ENCODE data around the gene SLC12A7.

Gene SLC12A7

DNA sequence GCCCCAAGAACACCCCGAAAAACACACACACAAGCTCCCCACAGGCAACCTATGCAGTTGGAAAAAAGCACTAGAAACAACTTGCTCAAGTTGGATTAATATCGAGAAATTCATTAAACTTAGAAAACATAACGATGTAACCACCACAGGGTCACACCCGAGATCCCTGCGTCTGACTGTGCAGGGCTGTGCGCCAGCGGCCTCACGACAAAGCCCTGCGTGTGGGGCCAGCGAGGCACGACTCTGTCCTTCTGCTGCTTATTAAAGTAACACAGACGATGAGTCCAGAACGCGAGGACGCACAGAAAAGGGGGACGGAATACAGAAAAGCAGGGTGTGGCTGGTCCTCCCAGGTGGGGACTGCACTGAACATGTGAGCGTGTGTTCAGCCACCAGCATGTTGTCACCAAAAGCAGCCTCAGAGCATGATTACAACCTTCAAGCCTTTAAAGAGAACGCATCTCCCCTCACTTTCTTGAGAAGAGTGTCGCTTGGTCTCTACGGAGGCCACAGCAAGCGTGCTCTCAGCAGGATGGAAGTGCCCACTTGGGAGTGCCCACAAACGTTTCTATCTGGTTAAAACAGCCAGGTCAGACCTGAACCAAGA is 14.4 kb downstream of the SLC12A7 start:
- no peak for TF ChIP-seq ZNF274 (IDR thresholded peaks at IDR 0.05; ENCODE audit: low read depth, low read length)
- no peak for TF ChIP-seq YY1 (IDR thresholded peaks at IDR 0.05; ENCODE audit: insufficient read depth, insufficient read length)
- TF ChIP-seq SUZ12 (IDR thresholded peaks at IDR 0.05; ENCODE audit: extremely low read depth, insufficient read depth, insufficient read length) = no peak
- Histone ChIP-seq H3K4me3 (ENCODE audit: insufficient read length, low read depth) (no peak overlapping the region), H3K36me3 (ENCODE audit: insufficient read depth, insufficient read length, low read length) (peaks cover 25% of the 10 kb centered on the region), H3K9ac (ENCODE audit: insufficient read length, low read depth) (peak overlapping the region; percentile 3), H3K4me1 (ENCODE audit: insufficient read depth, insufficient read length) (peaks cover 24% of the 10 kb centered on the region), H3K9me3 (ENCODE audit: insufficient read depth, low read length) (no peaks in the 10 kb centered on the region), H3K27me3 (ENCODE audit: insufficient read depth, insufficient read length) (no peaks in the 10 kb centered on the region)
- DNase-seq (ENCODE audit: low read depth, low spot score) = no peak

- H3K9me3 ChIP-seq (ENCODE audit: insufficient read depth, low read length) = no peaks in the 10 kb centered on the region
- no peak overlapping the region for H3K4me3 ChIP-seq (ENCODE audit: insufficient read length, low read depth)
- no peak overlapping the region for H3K9ac ChIP-seq (ENCODE audit: insufficient read length, low read depth)
- TF ChIP-seq ZNF274 (IDR thresholded peaks at IDR 0.05; ENCODE audit: low read depth, low read length) = no peak
- no peaks in the 10 kb centered on the region for H3K27me3 ChIP-seq (ENCODE audit: insufficient read depth, insufficient read length)
- H3K4me1 ChIP-seq (ENCODE audit: insufficient read depth, insufficient read length) = peaks cover 19% of the 10 kb centered on the region
- H3K36me3 ChIP-seq (ENCODE audit: insufficient read depth, insufficient read length, low read length) = peaks cover 27% of the 10 kb centered on the region
- no peak for DNase-seq (ENCODE audit: low read depth, low spot score)
Observed at GRCh38 chr5:1096838-1097237, 15.0 kb downstream of the SLC12A7 start.

GRCh38 chr5:1095990-1096363 is 15.9 kb downstream of the SLC12A7 start:
- H3K9ac ChIP-seq (ENCODE audit: insufficient read length, low read depth) = no peak overlapping the region
- TF ChIP-seq ZNF274 (IDR thresholded peaks at IDR 0.05; ENCODE audit: low read depth, low read length) (no peak), YY1 (IDR thresholded peaks at IDR 0.05; ENCODE audit: insufficient read depth, insufficient read length) (no peak), SUZ12 (IDR thresholded peaks at IDR 0.05; ENCODE audit: extremely low read depth, insufficient read depth, insufficient read length) (no peak)
- no peaks in the 10 kb centered on the region for H3K27me3 ChIP-seq (ENCODE audit: insufficient read depth, insufficient read length)
- H3K9me3 ChIP-seq (ENCODE audit: insufficient read depth, low read length) = no peaks in the 10 kb centered on the region
- peaks cover 12% of the 10 kb centered on the region for H3K4me1 ChIP-seq (ENCODE audit: insufficient read depth, insufficient read length)
- no peak overlapping the region for H3K4me3 ChIP-seq (ENCODE audit: insufficient read length, low read depth)
- H3K36me3 ChIP-seq (ENCODE audit: insufficient read depth, insufficient read length, low read length) = peaks cover 35% of the 10 kb centered on the region
- DNase-seq (ENCODE audit: low read depth, low spot score) = no peak

DNA sequence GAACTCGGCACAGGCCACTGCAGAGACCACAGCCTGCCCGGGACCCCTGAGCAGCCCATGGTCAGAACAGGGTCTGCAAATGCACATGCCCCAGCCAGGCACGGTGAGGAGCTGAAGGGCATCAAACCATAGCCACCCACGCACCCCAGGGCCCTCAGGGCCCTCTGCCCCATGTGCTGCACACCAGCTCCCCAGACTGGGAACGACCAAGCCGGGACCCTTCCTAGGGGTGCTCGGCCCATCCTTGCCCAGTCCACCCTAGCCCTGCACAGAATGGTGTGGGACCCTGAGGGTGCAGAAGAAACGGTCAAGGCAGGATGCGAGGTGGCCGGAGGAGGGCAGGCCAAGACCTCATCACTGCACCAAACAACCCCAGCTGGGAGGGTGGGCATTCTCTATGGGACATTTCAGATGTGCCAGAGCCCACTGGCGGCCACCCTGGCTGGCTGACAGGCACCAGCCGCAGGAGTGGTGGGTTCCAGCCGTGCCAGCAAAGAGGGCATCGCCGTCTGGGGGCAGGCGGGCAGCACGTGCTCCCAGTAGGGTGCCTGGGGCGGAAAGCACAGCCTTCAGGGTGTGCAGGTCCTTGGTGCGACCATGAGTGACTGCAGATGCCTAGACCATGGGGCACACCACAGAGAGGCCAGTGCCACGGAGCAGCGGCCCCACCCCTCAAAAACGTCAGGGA is 16.4 kb downstream of the SLC12A7 start:
- Histone ChIP-seq H3K9me3 (ENCODE audit: insufficient read depth, low read length) (no peaks in the 10 kb centered on the region), H3K9ac (ENCODE audit: insufficient read length, low read depth) (no peak overlapping the region), H3K4me1 (ENCODE audit: insufficient read depth, insufficient read length) (peaks cover 8% of the 10 kb centered on the region), H3K27me3 (ENCODE audit: insufficient read depth, insufficient read length) (no peaks in the 10 kb centered on the region), H3K36me3 (ENCODE audit: insufficient read depth, insufficient read length, low read length) (peaks cover 41% of the 10 kb centered on the region), H3K4me3 (ENCODE audit: insufficient read length, low read depth) (no peak overlapping the region)
- no peak for DNase-seq (ENCODE audit: low read depth, low spot score)
- no peak for TF ChIP-seq ZNF274 (IDR thresholded peaks at IDR 0.05; ENCODE audit: low read depth, low read length)

GRCh38 chr5:1094670-1095190 is 17.1 kb downstream of the SLC12A7 start:
- Histone ChIP-seq H3K36me3 (ENCODE audit: insufficient read depth, insufficient read length, low read length) (peaks cover 45% of the 10 kb centered on the region), H3K9me3 (ENCODE audit: insufficient read depth, low read length) (no peaks in the 10 kb centered on the region), H3K9ac (ENCODE audit: insufficient read length, low read depth) (no peak overlapping the region), H3K27me3 (ENCODE audit: insufficient read depth, insufficient read length) (no peaks in the 10 kb centered on the region), H3K4me1 (ENCODE audit: insufficient read depth, insufficient read length) (peaks cover 7% of the 10 kb centered on the region), H3K4me3 (ENCODE audit: insufficient read length, low read depth) (no peak overlapping the region)
- no peak for DNase-seq (ENCODE audit: low read depth, low spot score)
- TF ChIP-seq YY1 (IDR thresholded peaks at IDR 0.05; ENCODE audit: insufficient read depth, insufficient read length) (no peak), SUZ12 (IDR thresholded peaks at IDR 0.05; ENCODE audit: extremely low read depth, insufficient read depth, insufficient read length) (no peak), ZNF274 (IDR thresholded peaks at IDR 0.05; ENCODE audit: low read depth, low read length) (no peak)

GRCh38 chr5:1093361-1093760 is 18.5 kb downstream of the SLC12A7 start:
- no peak overlapping the region for H3K4me3 ChIP-seq (ENCODE audit: insufficient read length, low read depth)
- TF ChIP-seq ZNF274 (IDR thresholded peaks at IDR 0.05; ENCODE audit: low read depth, low read length) (no peak), SUZ12 (IDR thresholded peaks at IDR 0.05; ENCODE audit: extremely low read depth, insufficient read depth, insufficient read length) (no peak), YY1 (IDR thresholded peaks at IDR 0.05; ENCODE audit: insufficient read depth, insufficient read length) (no peak)
- no peak for DNase-seq (ENCODE audit: low read depth, low spot score)
- peaks cover 59% of the 10 kb centered on the region for H3K36me3 ChIP-seq (ENCODE audit: insufficient read depth, insufficient read length, low read length)
- no peaks in the 10 kb centered on the region for H3K9me3 ChIP-seq (ENCODE audit: insufficient read depth, low read length)
- no peak overlapping the region for H3K9ac ChIP-seq (ENCODE audit: insufficient read length, low read depth)
- H3K4me1 ChIP-seq (ENCODE audit: insufficient read depth, insufficient read length) = peaks cover 5% of the 10 kb centered on the region
- H3K27me3 ChIP-seq (ENCODE audit: insufficient read depth, insufficient read length) = no peaks in the 10 kb centered on the region

- no peak for TF ChIP-seq SUZ12 (IDR thresholded peaks at IDR 0.05; ENCODE audit: extremely low read depth, insufficient read depth, insufficient read length)
- TF ChIP-seq ZNF274 (IDR thresholded peaks at IDR 0.05; ENCODE audit: low read depth, low read length) = no peak
- no peak for TF ChIP-seq YY1 (IDR thresholded peaks at IDR 0.05; ENCODE audit: insufficient read depth, insufficient read length)
- H3K9me3 ChIP-seq (ENCODE audit: insufficient read depth, low read length) = no peaks in the 10 kb centered on the region
- H3K36me3 ChIP-seq (ENCODE audit: insufficient read depth, insufficient read length, low read length) = peaks cover 70% of the 10 kb centered on the region
Observed at GRCh38 chr5:1092122-1092521, 19.7 kb downstream of the SLC12A7 start.

More at GRCh38 chr5:1092122-1092521, 19.7 kb downstream of the SLC12A7 start:
- H3K27me3 ChIP-seq (ENCODE audit: insufficient read depth, insufficient read length) = no peaks in the 10 kb centered on the region
- DNase-seq (ENCODE audit: low read depth, low spot score) = no peak
- H3K4me1 ChIP-seq (ENCODE audit: insufficient read depth, insufficient read length) = peaks cover 4% of the 10 kb centered on the region
- H3K4me3 ChIP-seq (ENCODE audit: insufficient read length, low read depth) = no peak overlapping the region
- H3K9ac ChIP-seq (ENCODE audit: insufficient read length, low read depth) = no peak overlapping the region

All from NT2/D1 (cell line).